ENCODE measurements around the gene TOMM20.

TOMM20 gene

DNA sequence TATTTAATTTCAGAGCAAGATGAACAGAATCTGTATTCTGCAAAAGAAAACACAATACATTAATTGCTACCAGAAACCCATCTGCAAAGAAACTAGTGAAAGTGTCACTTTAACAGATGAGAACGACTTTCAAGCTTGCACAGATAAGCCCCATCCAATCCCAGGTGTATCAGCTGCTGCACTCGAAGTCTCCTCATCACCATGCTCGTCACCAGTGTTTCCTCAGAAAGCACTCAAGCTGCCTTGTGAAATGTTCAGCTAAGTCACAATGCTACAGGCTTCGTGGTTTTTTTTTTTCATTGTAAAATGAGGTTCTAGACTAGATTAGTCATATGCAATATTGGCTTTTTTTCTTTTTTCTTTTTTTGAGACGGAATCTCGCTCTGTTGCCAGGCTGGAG is 3.3 kb upstream of the TOMM20 start:
- TF ChIP-seq, protein P1, sequence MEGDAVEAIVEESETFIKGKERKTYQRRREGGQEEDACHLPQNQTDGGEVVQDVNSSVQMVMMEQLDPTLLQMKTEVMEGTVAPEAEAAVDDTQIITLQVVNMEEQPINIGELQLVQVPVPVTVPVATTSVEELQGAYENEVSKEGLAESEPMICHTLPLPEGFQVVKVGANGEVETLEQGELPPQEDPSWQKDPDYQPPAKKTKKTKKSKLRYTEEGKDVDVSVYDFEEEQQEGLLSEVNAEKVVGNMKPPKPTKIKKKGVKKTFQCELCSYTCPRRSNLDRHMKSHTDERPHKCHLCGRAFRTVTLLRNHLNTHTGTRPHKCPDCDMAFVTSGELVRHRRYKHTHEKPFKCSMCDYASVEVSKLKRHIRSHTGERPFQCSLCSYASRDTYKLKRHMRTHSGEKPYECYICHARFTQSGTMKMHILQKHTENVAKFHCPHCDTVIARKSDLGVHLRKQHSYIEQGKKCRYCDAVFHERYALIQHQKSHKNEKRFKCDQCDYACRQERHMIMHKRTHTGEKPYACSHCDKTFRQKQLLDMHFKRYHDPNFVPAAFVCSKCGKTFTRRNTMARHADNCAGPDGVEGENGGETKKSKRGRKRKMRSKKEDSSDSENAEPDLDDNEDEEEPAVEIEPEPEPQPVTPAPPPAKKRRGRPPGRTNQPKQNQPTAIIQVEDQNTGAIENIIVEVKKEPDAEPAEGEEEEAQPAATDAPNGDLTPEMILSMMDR (IDR thresholded peaks at IDR 0.05; ENCODE audit: unreplicated experiment in 3 of 3) = no peak
- Mint-ChIP-seq H3K27me3 (ENCODE audit: low read depth) (no peaks in the 10 kb centered on the region), H3K9me3 (no peaks in the 10 kb centered on the region), H3K27ac (no peak overlapping the region), H3K4me3 (no peak overlapping the region), H3K36me3 (ENCODE audit: low read depth) (peaks cover 54% of the 10 kb centered on the region), H3K4me1 (peaks cover 20% of the 10 kb centered on the region)

- Mint-ChIP-seq H3K4me3 (no peak overlapping the region), H3K9me3 (no peaks in the 10 kb centered on the region), H3K27me3 (ENCODE audit: low read depth) (no peaks in the 10 kb centered on the region), H3K27ac (no peak overlapping the region), H3K4me1 (peaks cover 20% of the 10 kb centered on the region), H3K36me3 (ENCODE audit: low read depth) (peaks cover 53% of the 10 kb centered on the region)
- TF ChIP-seq, protein P1 (IDR thresholded peaks at IDR 0.05; ENCODE audit: unreplicated experiment in 3 of 3) = no peak
Measured at GRCh38 chr1:235130766-235131270, 2.2 kb upstream of the TOMM20 start.

DNA sequence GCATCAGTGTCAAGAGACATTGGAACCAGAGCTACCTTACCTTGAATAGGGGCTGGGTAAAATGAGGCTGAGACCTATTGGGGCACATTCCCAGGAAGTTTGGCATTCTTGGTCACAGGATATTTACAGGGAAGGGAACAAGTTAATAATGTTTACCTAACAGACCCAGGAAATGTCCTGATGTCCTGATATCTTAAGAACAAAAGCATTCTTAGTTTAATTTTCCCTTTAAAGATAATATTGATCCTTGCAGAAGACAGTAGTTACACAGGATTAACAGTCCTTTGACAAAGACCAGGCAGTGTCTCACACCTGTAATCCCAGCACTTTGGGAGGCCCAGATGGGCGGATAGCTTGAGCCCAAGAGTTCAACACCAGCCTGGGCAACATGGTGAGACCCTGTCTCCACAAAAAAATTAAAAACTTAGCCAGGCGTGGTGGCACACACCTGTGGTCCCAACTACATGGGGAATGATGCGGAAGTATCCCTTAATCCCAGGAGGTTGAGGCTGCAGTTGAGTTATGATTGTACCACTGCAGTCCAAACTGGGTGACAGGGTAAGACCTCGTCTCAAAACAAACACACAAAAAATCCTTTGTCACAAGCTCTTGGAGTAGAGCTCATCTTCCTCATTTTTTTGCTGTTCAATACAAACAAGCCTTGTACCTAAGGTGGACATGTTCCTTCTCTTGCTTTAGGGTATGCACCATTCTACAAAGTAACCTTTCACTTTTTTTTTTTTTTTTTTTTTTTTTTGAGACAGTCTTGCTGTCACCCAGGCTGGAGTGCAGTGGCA is 1.3 kb upstream of the TOMM20 start:
- peak overlapping the region; percentile 21 to 99 (median 71) for H3K4me3 Mint-ChIP-seq

DNA sequence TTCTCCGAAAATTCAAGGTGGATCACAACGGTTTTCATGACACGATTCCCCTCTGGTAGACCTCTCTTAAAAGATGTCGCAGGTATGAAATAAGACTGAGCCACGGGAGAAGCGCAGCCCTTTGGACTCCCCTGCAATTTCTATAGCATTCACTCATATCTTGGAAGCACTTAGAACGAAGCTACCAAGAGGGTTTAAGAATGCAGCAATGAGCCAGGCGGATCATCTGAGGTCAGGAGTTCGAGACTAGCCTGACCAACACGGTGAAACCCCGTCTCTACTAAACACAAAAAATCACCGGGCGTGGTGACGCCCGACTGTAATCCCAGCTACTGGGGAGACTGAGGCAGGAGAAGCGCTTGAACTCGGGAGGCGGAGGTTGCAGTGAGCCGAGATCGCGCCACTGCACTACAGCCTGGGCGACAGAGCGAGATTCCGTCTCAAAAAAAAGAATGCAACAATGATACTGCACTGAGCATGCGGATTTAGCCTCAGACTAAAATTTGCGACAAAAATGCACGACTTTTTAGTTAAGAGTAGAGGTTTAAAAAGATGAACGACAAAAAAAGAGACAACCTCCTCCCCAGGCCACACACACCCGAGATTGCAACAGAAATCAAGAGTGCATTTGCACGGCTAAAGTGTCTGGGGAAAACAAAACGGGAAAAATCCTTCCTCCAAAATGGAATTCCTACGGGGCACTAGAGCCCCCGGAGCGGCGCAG is 743 bp downstream of the TOMM20 start:
- Mint-ChIP-seq H3K4me1 (peaks cover 29% of the 10 kb centered on the region), H3K9me3 (no peaks in the 10 kb centered on the region), H3K27me3 (ENCODE audit: low read depth) (no peaks in the 10 kb centered on the region), H3K4me3 (peak overlapping the region; percentile 93 to 99 (median 99)), H3K36me3 (ENCODE audit: low read depth) (peaks cover 40% of the 10 kb centered on the region), H3K27ac (peak overlapping the region; percentile 97 to 99 (median 99))
- TF ChIP-seq, protein P1 (IDR thresholded peaks at IDR 0.05; ENCODE audit: unreplicated experiment in 3 of 3) = no peak

More for the DNA sequence above, 1.3 kb upstream of the TOMM20 start:
- H3K27ac Mint-ChIP-seq = peak overlapping the region in 2 of 3 experiments; percentile 33 to 99
- TF ChIP-seq, protein P1 (IDR thresholded peaks at IDR 0.05; ENCODE audit: unreplicated experiment in 3 of 3) = no peak
- H3K36me3 Mint-ChIP-seq (ENCODE audit: low read depth) = peaks cover 46% of the 10 kb centered on the region
- no peaks in the 10 kb centered on the region for H3K9me3 Mint-ChIP-seq
- H3K27me3 Mint-ChIP-seq (ENCODE audit: low read depth) = no peaks in the 10 kb centered on the region
- peaks cover 20% of the 10 kb centered on the region for H3K4me1 Mint-ChIP-seq

DNA sequence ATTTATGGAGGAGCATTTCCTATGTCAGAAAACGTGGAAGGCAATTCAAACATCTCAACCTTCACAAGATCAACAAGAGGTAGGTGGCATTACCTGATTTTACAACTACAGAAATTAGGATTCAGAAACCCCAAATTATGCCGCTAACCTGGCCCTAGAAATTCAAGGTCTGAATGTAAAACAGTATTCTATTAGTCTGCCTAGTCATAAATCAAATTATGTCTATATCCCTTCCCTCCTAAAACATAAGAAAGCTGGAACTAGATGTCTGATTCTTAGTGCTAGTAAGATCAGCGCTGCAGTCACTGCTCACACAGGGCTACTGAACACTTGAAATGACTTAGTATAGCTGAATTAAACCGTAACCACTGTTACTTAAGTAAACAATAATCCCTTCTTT is 1.4 kb downstream of the TOMM20 start:
- no peaks in the 10 kb centered on the region for H3K9me3 Mint-ChIP-seq
- peaks cover 33% of the 10 kb centered on the region for H3K4me1 Mint-ChIP-seq
- H3K4me3 Mint-ChIP-seq = peak overlapping the region; percentile 93 to 99 (median 99)
- peaks cover 38% of the 10 kb centered on the region for H3K36me3 Mint-ChIP-seq (ENCODE audit: low read depth)
- H3K27ac Mint-ChIP-seq = peak overlapping the region; percentile 97 to 99 (median 99)
- TF ChIP-seq, protein P1 (IDR thresholded peaks at IDR 0.05; ENCODE audit: unreplicated experiment in 3 of 3) = no peak
- H3K27me3 Mint-ChIP-seq (ENCODE audit: low read depth) = no peaks in the 10 kb centered on the region
